Caco-2 (cell line): ENCODE measurements around the gene CERS6. TPM values are rescaled to one million over a fixed set of nuclear protein-coding genes. Genes with fewer than 3 reads are reported as not detected.

Source experiments
- BruUV-seq: library from RNA; stranded (reverse); fragments of 400-500 nt; replicated peaks from 2 replicates; lab custom pipeline; 2021; lab: Mats Ljungman, UMichigan
- CTCF ChIA-PET: fragments of 300-600 bp; sonication (Branson Sonifier 250); formaldehyde crosslinking; loops from one replicate; lab custom pipeline; 2022; ENCODE audit warnings: antibody characterized with exemption; lab: Charles Lee
- POLR2A ChIA-PET: fragments of 300-600 bp; sonication (Branson Sonifier 250); formaldehyde crosslinking; loops from one replicate; lab custom pipeline; 2022; ENCODE audit warnings: antibody characterized with exemption; lab: Charles Lee
- DNase-seq, 2 experiments: peaks; one replicate each; pipeline versions ENCODE4 v3.0.0 to v3.0.0-alpha.2; 2020 to 2022
- H3K27me3 ChIP-seq: replicated peaks from 2 replicates; pipeline ENCODE4 v1.6.0; 2011; ENCODE audit warnings: low read length; ENCODE audit not compliant: control insufficient read depth, insufficient read depth
- H3K36me3 ChIP-seq: 2 replicates; pipeline ENCODE4 v1.5.1; 2011; ENCODE audit warnings: low read length; ENCODE audit not compliant: control insufficient read depth, insufficient read depth
- H3K4me1 ChIP-seq: fragments of 250-450 bp; sonication (Bioruptor Pico); 2 replicates; pipeline ENCODE4 v1.5.1; 2020; ENCODE audit warnings: mild to moderate bottlenecking
- H3K4me3 ChIP-seq: 2 replicates; pipeline ENCODE4 v1.5.1; 2011; ENCODE audit warnings: low read depth, mild to moderate bottlenecking, control low read depth, low read length
- H3K9me3 ChIP-seq: fragments of 250-450 bp; sonication (Bioruptor Pico); 2 replicates; pipeline ENCODE4 v1.5.1; 2020; ENCODE audit warnings: mild to moderate bottlenecking, moderate library complexity
- H3K27ac Mint-ChIP-seq: one replicate; pipeline ENCODE4 v1.8.0; 2022; ENCODE audit warnings: mixed read lengths; ENCODE audit not compliant: unreplicated experiment
- H3K27me3 Mint-ChIP-seq: one replicate; pipeline ENCODE4 v1.8.0; 2022; ENCODE audit warnings: mixed read lengths; ENCODE audit not compliant: insufficient read depth, unreplicated experiment
- H3K36me3 Mint-ChIP-seq: one replicate; pipeline ENCODE4 v1.8.0; 2022; ENCODE audit warnings: mild to moderate bottlenecking, mixed read lengths; ENCODE audit not compliant: insufficient read depth, unreplicated experiment
- H3K4me1 Mint-ChIP-seq: one replicate; pipeline ENCODE4 v1.8.0; 2022; ENCODE audit warnings: low read depth, mixed read lengths; ENCODE audit not compliant: unreplicated experiment
- H3K4me3 Mint-ChIP-seq: one replicate; pipeline ENCODE4 v1.8.0; 2022; ENCODE audit warnings: mild to moderate bottlenecking, moderate library complexity, mixed read lengths; ENCODE audit not compliant: unreplicated experiment
- H3K9me3 Mint-ChIP-seq: one replicate; pipeline ENCODE4 v1.8.0; 2022; ENCODE audit warnings: mixed read lengths; ENCODE audit not compliant: unreplicated experiment
- CTCF ChIP-seq, 2 experiments: fragments of 200-600 bp in 1 of 2; IDR thresholded peaks; 1 replicate in 1 of 2; 2 replicates in 1 of 2; pipeline versions ENCODE4 v1.5.1 to v1.8.0; 2011 to 2022; ENCODE audit warnings: antibody characterized with exemption in 1 of 2, control low read depth in 1 of 2, inconsistent platforms in 1 of 2, low read depth in 1 of 2, low read length in 1 of 2, mild to moderate bottlenecking in 1 of 2, moderate library complexity in 1 of 2; ENCODE audit not compliant: insufficient read depth in 1 of 2, severe bottlenecking in 1 of 2, unreplicated experiment in 1 of 2
- intact Hi-C: fragments of 100-400 bp; cut with micrococcal nuclease; formaldehyde crosslinking; loops from one replicate; pipeline ENCODE4 v1.10.0; 2022; ENCODE audit not compliant: unreplicated experiment
- total RNA-seq: library from RNA; stranded (reverse); gene quantifications from 2 replicates; pipeline ENCODE4 v1.2.3, GENCODE V29; 2022

The CERS6 gene
- total RNA-seq, 1 experiment from 2014 or later, result 32.7 TPM

- ChIA-PET POLR2A (no interaction called here), CTCF (interaction anchor here (0.7 to 1.7 kb wide), 2 partner anchors 27 to 95 kb away, joined by 3 to 6 read pairs; no protein-coding TSS in a partner anchor)
- peak in 1 of 2 experiments; percentile 5 for DNase-seq
- intact Hi-C loops, result no loop called here
- Mint-ChIP-seq H3K4me1 (peaks cover 35% of the 10 kb centered on the region), H3K4me3 (no peak overlapping the region), H3K36me3 (no peaks in the 10 kb centered on the region), H3K9me3 (no peaks in the 10 kb centered on the region), H3K27ac (peak overlapping the region; percentile 96), H3K27me3 (no peaks in the 10 kb centered on the region)
- Histone ChIP-seq H3K36me3 (no peaks in the 10 kb centered on the region), H3K9me3 (no peaks in the 10 kb centered on the region), H3K4me1 (peaks cover 45% of the 10 kb centered on the region), H3K4me3 (no peak overlapping the region), H3K27me3 (no peaks in the 10 kb centered on the region)
- no peak for TF ChIP-seq CTCF (IDR thresholded peaks at IDR 0.05; ENCODE audit: insufficient read depth in 1 of 2, low read depth in 1 of 2, low read length in 1 of 2, severe bottlenecking in 1 of 2, unreplicated experiment in 1 of 2)
- BruUV-seq, result no TSS peak
Observed at GRCh38 chr2:168801471-168801870, 345.4 kb downstream of the CERS6 start.

GRCh38 chr2:168801961-168802858, 346.1 kb downstream of the CERS6 start, which contains the start of gene NOSTRIN:
TSS of gene NOSTRIN (plus strand) at chr2:168802637. CDS start at chr2:168802647, 10 bp downstream.
- intact Hi-C loops, result loop anchor here (1.0 to 2.0 kb wide), 2 partner anchors 29 to 96 kb away; no protein-coding TSS in a partner anchor
- Histone ChIP-seq H3K4me3 (peak within 1 kb of the TSS; percentile 29), H3K27me3 (no peaks in the 10 kb centered on the region), H3K4me1 (peaks cover 44% of the 10 kb centered on the region), H3K36me3 (no peaks in the 10 kb centered on the region), H3K9me3 (no peaks in the 10 kb centered on the region)
- TSS peak; percentile 97 for BruUV-seq
- H3K36me3 Mint-ChIP-seq, result no peaks in the 10 kb centered on the region
- CTCF ChIA-PET, result interaction anchor here (0.6 to 1.7 kb wide), 4 partner anchors 28 to 336 kb away, joined by 3 to 6 read pairs (median 3); no protein-coding TSS in a partner anchor
- H3K27me3 Mint-ChIP-seq, result no peaks in the 10 kb centered on the region
- TF ChIP-seq CTCF (IDR thresholded peaks at IDR 0.05; ENCODE audit: insufficient read depth in 1 of 2, low read depth in 1 of 2, low read length in 1 of 2, severe bottlenecking in 1 of 2, unreplicated experiment in 1 of 2), result no peak
- peak; percentile 86 to 95 for DNase-seq
- peak within 1 kb of the TSS; percentile 71 for H3K4me3 Mint-ChIP-seq
- H3K27ac Mint-ChIP-seq, result peak within 1 kb of the TSS; percentile 96
- H3K4me1 Mint-ChIP-seq, result peaks cover 32% of the 10 kb centered on the region
- POLR2A ChIA-PET, result no interaction called here
- H3K9me3 Mint-ChIP-seq, result no peaks in the 10 kb centered on the region
